CD4-positive, alpha-beta T cell treated with Interleukin-17A for 1 hour (primary cell): ENCODE results near the gene SRCIN1.
A peak's percentile ranks its signal among the peaks of the same experiment; 100 is the strongest.
"Not testable (repeated sequence)": the region's sequence is repeated elsewhere in the genome, so short reads cannot be mapped to it uniquely, and the experiment has no call there.

ENCODE experiments used
- DNase-seq: peaks from one replicate; pipeline ENCODE4 v3.0.0-alpha.2; 2020

The SRCIN1 gene

DNA sequence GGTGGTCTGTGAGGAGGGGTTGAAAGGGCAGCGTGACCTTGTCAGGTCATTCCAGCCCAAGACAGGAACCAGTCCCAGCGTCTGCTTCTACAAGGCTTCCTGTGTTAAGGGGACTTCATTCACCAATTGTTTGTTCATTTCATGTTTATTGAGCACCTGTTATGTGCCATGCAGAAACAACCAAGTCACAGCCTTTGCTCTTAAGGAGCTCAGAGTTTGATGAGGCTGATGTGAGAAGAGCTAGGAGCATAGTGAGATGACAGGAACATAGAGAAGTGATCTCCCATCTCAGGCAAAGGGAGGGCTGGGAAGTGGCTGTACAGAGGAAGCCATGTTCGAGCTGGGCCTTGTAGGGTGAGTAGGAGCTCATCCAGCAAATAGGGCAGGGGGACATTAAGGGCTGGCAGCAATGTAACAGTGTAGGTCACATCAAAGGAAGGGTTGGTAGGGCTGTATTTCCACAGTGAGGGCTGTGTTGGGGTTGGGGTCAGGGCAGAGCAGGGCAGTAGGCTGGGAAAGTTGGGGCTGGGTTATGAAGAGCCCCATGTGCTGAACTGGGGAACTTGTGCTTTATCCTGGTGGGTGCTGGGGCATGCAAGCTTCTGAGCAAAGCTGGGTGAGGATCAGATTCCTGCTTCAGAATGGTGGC, 97.7 kb downstream of the SRCIN1 start:
- no peak for DNase-seq

DNA sequence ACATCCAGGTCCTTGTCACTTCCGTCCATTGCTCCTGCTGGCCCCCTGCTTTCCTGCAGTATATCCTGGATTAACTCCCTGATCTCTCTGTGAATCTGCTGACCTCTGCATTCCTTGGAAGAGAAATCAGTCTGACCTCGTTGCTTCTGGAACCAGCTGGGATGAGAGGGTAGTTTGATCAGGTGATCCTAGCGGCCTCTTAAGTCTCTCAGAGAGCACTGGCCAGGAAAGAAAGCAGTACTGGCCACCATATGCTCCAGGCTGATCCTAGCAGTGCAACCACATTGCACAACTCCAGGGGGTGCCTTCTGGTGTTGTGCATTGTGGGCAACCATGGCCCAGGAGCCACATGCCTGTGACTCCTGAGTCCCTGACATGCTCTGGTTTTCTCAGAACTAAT, 98.3 kb downstream of the SRCIN1 start:
- no peak for DNase-seq

DNA sequence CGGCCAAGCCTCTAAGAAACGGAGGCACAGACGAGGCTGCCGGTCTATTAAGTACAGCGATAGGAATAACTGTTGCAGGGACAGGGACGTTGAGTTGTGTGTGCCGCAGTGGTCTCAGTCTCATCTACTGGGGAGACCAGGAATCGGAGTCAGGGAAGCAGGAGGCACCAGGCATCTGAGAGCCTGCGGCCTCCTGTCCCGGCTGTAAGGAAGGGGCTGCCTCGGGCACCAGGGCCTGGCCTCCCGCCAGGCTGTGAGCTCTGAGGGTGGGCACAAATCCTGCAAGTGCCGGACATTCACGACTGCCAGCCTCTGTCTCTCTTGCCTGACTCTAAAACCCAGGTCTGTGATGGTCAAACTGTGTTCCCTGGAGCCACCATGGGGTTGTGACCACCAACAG, 101.5 kb downstream of the SRCIN1 start:
- DNase-seq = no peak

DNA sequence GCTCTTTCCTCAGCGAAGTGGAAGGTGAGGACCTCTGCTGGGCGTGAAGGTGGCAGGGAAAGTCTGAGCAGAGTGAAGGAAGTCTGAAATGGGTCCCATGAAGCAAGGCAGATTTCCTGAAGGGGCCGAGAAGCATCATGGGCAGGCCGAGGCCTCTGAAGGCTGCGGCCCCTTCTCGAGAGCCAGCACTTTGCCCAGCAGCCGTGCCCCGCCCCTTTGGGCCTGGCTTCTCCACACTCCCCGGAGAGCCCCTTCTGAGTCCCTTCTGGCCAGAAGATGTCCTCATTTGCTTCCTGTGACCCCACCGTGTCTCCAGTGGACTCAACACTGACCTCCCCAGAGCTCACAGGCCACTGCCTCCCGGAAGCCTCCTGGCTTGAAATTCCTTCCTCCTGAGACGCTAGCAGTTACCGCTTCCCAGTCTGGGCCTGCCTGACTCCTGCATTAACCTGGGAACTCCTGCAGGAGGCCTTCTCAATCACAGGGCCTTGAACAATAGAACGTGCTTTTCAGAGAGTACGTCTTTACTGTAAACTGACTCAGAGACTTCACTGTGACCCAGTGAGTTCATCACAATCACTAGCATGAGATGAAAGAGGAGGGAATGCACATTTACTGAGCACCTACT, 102.4 kb downstream of the SRCIN1 start:
- not testable (repeated sequence) for DNase-seq

DNA sequence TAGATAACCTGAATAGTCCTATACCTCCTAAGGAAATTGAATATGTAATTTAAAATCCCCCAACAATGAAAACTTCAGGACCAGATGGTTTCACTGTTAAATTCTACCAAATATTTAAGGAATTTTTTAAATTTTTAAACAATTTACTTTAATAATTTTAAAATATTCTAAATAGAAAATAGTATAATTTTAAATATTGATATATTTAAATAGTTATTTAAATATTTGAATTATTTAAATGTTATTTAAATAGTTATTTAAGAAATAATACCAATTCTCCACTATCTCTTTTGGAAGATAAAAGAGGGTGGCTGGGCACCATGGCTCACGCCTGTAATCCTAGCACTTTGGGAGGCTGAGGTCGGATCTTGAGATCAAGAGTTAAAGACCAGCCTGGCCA, 104.0 kb downstream of the SRCIN1 start:
- not testable (repeated sequence) for DNase-seq

DNA sequence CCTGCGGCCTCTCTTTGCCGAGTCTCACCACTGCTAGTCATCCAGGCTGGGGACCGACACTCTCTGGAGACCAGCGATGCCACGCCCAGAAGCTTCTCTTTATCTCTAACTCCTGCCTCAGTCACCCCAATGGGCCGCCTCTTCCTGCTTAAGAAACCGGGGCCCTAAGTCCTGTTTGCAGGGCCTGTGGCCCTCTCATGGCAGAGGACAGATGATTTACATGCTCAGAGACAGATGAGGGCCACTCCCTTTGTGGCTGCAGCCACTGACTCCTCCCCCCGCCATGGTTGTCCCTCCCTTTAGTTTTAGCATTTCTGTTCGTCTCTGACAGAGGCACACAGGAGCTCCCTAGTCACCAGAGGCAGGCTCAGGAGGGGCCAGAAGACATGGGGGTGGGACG, 106.5 kb downstream of the SRCIN1 start:
- not testable (repeated sequence) for DNase-seq

DNA sequence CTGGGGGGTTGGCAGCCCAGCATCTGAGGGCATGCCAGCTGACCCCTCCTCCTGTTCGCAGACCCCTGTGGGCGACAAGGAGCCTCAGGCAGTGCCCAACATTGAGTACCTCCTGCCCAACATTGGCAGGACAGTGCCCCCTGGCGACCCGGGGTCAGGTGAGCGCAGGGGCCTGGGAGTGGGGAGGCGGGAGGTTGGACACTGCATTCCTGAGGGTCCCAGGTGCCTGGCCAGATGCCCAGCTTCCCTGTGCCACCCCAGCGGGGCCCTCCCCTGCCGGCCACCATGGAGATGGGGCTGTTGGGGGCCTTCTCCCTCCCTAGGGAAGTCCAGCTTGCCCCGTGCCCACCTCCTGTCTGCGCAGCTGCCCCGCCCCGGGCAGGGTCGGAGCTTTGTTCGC, 107.4 kb downstream of the SRCIN1 start:
- no peak for DNase-seq

DNA sequence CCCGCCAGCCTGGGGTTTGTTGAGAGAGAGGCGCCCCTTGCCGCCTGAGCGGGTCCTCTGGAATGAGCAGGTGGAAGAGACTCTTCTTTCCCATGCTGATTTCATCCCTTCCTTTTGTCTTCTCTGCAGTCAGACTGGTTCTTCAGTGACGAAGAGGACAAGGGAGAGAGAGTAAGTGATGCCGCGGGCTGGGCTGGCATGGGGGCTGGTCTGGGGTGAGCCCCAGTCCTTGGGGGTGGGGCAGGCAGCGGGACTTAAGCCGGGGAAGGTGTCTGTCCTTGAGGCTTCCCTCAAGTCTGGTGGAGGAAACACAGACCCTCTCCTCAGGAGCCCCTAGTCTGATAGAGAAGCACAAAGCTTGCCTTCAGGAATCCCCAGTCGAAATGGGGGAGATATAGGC, 108.1 kb downstream of the SRCIN1 start:
- DNase-seq = not testable (repeated sequence)

DNA sequence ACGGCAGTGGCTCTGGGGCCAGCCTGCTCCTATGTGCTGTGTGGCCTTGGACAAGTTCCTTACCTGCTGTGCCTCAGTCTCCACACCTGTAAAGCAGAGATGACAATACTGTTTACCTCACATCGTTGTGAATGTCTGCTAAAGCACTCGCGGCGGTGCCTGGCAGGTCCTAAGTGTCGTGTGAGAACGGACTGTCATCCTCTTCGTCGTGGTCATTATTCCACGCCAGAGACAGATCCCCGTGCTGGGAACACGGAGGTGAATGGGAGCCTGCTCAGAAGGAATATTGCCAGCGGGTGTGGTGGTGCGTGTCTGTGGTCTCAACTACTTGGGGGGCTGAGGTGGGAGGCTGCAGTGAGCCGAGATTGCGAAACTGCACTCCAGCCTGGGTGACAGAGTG, 111.6 kb downstream of the SRCIN1 start:
- DNase-seq = not testable (repeated sequence)

DNA sequence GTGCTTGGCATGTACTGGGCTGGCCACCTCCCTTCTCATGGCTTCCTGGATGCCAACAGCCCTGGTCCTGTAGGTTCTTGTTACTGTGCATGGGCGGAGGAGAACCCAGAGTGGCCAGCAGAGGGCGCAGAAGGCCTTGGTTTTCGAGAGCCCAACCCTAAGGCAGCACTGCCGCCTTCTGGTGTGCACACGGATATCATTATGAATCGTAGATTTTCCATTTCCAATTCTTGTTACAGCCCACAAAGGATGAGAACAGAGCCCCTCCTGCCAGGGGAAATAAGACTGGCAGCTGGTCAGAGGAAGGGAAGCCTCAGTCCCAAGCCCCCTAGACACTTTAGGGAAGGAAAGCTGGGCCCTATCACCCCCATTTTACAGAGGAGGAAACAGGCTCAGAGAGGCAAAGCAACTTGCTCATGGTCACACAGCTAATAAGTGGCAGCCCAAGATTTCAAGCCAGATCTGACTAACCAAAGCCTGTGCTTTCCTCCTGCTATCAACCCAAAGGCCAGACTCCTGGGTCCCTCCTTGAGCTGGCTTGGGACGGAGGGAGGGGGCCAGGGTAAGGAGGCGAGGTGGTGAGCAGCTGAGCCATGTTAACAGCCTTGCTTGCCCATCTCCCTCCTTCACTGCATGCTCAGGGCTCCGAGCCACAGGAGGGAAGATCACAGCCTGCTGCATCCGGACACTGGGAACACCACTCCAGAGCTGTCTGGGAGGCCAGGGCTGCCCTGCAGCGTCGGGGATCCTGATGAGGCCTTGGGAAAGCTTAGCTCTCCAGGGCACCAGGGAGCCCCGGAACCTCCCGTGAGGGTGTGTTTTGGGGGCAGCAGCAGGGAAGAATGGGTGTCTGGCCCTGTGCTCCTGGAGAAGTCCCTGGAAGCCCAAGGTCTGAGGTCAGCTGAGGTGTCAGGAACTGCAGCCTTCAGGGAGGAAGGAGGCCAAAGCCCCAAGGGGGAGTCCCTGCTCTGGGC, 113.4 kb downstream of the SRCIN1 start:
- peak; percentile 91 for DNase-seq

DNA sequence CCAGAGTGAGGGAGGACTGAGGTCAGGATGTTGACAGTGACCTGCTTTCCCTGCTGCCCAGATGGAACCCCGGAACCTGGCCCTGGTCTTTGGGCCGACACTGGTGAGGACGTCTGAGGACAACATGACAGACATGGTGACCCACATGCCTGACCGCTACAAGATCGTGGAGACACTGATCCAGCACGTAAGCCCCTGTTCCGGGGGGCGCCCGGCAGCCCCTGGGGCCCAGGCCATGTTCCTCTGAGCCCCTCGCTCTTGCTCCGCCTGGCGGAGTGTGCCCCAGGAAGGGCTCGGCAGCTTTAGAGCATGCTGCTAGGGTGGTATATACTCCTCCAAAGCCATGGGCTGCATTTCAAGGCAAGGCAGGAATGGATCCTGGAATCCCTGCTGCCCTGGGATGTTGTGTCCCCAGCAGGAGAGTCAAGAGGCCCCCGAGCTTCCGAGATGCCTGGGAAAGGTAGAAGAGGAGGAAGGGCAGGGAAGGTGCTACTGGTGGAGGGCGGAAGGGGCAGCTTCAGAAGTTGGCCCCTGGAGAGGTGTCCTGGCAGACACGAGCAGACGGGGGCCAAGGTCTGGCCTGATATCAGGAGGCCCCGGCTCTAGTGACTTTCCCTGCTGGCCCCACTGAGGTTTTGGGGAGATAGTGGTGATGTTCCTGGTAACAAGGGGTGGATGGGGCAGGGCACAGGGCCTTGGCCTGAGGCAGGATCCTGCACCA, 114.2 kb downstream of the SRCIN1 start:
- DNase-seq = not testable (repeated sequence)

DNA sequence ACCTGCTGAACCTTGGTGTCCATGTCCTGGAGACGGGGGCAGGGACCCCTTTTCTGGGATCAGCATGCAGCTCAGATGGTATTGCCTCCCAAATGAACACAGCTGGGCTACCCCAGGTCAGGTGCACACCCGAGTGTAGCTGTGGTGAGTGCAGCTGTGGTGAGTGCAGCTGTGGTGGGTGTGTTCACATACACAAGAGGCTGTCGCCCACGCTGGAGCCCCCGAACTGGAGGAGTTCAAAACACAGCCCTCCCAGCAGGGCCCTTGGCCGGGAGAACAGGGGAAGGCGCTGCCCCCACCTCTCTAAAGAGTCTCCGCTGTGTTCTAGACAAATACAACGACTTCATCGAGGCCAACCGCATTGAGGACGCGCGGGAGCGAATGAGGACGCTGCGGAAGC, 116.0 kb downstream of the SRCIN1 start:
- not testable (repeated sequence) for DNase-seq

DNA sequence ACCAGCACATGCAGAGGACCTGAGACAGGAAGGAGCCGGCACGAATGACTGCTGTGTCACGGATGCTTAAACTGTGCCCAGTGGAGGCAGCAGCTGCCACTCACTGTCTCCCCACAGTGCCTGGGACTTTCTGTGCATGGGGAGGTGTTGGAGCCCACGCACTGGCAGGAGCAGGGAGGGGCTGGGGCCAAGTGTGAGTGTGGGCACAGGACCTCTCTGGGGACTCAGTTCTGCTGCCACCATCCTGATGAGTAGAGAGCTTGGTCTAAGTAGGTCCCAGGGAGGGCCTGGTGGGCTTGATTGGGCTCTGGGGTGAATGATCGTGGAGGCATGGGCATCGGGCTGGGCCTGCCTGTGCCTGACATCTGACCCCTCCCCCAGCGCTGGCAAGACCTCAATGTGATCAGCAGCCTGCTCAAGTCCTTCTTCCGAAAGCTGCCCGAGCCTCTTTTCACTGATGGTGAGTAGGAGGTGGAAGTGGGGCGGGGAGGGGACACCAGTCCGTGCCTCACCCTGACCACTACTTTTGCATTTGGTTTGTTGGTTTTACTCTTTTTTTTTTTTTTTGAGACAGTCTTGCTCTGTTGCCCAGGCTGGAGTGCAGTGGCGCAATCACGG, 120.0 kb downstream of the SRCIN1 start:
- peak; percentile 52 for DNase-seq

DNA sequence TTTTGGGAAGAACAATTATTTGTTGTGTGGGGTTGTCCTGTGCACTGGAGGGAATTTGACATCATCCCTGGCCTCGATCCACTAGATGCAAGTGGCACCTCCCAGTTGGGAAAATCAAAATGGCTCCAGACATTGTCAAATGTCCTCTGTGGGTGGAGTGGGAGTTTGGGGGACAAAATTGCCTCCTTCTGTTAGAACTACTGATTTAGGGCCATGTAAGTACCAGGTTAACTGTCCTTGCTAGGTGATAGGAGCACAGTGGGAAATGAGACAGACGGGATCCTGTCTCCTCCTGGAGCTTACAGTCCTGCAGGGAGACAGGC, 120.6 kb downstream of the SRCIN1 start:
- DNase-seq = no peak

DNA sequence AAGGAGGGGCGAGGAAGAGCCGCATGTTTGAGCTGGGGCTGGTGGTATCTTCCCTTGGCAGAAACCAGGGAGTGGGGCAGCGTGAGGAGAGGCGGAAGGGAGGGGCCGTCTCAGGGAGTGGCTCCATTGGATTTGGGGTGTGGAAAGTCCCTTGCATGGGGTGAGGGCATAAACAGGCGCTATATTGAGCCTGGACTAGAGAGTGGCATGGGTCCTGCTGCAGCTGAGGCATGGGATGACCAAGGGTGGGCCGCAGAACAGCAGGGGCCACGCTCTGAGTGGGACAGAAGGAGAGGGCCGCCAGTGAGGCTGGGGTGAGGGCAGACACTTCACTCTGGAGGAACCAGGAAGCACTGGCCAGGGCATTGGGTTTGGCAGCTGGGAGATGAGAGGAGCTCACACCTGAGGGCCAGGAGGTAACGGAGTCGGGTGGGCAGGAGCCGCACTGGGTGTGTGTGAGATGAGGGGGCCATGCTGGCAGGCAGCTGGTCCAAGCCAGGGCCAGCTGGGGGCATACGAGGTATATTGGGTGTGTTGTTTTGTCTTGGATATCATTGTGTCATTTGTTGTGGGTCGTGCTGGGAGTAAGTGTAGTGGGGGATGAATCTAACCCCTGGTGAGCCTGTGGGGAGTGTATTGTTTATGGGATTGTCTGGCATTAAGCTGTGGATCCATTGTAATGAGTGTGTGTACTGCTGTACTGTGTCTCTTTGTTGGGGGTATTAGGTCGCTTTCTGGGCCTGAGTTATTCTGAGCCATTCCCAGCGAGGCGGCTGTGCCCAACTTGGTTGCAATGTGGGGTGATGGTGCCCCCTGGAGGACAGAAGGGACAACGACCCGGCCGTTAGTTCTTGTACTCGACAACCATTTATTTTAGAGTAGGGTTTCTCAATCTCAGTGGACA, 121.3 kb downstream of the SRCIN1 start:
- DNase-seq = peak; percentile 67

DNA sequence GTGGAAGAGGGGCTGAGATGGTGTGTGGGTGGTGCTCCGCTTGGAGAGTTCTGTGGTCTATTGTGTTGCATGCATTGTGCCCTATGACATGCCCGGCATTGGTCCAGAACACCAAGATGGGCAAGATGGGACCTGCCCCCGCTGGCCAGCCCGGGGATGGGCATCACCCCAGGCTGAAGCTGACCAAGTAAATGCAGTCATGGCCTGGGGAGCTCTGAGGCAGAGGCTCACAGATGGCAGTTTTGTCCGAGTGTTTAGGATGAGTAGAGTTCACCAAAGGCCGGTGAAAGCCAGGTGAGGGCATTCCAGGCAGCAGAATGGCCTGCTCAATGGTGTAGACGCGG, 123.1 kb downstream of the SRCIN1 start:
- DNase-seq = not testable (repeated sequence)

DNA sequence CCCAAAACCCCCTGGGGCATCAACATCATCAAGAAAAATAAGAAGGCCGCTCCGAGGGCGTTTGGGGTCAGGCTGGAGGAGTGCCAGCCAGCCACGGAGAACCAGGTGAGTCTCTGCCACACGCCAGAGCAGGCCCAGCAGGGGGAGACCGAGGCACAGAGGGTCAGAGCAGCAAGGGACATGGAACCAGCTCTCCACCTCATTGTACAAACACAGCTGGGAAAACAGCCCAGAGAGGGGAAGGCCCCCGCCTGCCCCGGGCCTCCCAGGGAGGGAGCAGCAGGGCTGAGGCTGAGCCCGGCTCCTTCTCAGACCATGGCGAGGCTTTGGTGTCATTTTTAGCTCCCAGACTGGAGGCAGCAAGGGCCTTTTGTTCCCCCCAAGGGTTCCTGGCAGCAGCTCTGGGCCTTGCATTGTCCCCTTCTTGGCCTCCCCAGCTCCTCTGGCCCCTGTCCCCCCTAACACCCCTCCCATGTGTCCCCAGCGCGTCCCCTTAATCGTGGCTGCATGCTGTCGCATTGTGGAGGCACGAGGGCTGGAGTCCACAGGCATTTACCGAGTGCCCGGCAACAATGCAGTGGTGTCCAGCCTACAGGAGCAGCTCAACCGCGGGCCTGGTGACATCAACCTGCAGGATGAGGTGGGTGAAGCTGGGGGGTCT, 123.6 kb downstream of the SRCIN1 start:
- not testable (repeated sequence) for DNase-seq
